BLaER1 (cell line): ENCODE measurements around the gene IFRD2.
A peak's percentile ranks its signal among the peaks of the same experiment; 100 is the strongest.

Experiments used
- H3K27ac ChIP-seq: shearing (Covaris generic); formaldehyde crosslinking; 2 replicates; pipeline ENCODE4 v1.8.1; 2022
- H3K27me3 ChIP-seq: shearing (Covaris generic); formaldehyde crosslinking; 2 replicates; pipeline ENCODE4 v1.8.1; 2022
- H3K36me3 ChIP-seq: shearing (Covaris generic); formaldehyde crosslinking; 2 replicates; pipeline ENCODE4 v1.8.1; 2022
- H3K4me1 ChIP-seq: shearing (Covaris generic); formaldehyde crosslinking; 2 replicates; pipeline ENCODE4 v1.8.1; 2022
- H3K4me2 ChIP-seq: shearing (Covaris generic); formaldehyde crosslinking; 2 replicates; pipeline ENCODE4 v1.8.1; 2022
- H3K4me3 ChIP-seq: shearing (Covaris generic); formaldehyde crosslinking; 2 replicates; pipeline ENCODE4 v1.8.1; 2022
- H3K9ac ChIP-seq: shearing (Covaris generic); formaldehyde crosslinking; 2 replicates; pipeline ENCODE4 v1.8.1; 2022
- H3K9me3 ChIP-seq: shearing (Covaris generic); formaldehyde crosslinking; 2 replicates; pipeline ENCODE4 v1.8.1; 2022
- H4K20me1 ChIP-seq: shearing (Covaris generic); formaldehyde crosslinking; 2 replicates; pipeline ENCODE4 v1.8.1; 2022
- Cebpa-rat ChIP-seq: shearing (Covaris generic); IDR thresholded peaks from 2 replicates; pipeline ENCODE4 v1.8.1; 2022

Gene IFRD2

GRCh38 chr3:50324351-50325112, 32.3 kb upstream of the IFRD2 start:
- peaks cover 57% of the 10 kb centered on the region for H3K4me1 ChIP-seq
- H3K27me3 ChIP-seq = no peaks in the 10 kb centered on the region
- no peak overlapping the region for H3K9ac ChIP-seq
- H4K20me1 ChIP-seq = peaks cover 26% of the 10 kb centered on the region
- no peaks in the 10 kb centered on the region for H3K9me3 ChIP-seq
- H3K4me3 ChIP-seq = no peak overlapping the region
- TF ChIP-seq Cebpa-rat = no peak
- no peak overlapping the region for H3K27ac ChIP-seq
- H3K4me2 ChIP-seq = no peak overlapping the region
- peaks cover 43% of the 10 kb centered on the region for H3K36me3 ChIP-seq

- TF ChIP-seq Cebpa-rat = no peak
- no peaks in the 10 kb centered on the region for H3K27me3 ChIP-seq
- H3K9ac ChIP-seq = no peak overlapping the region
- no peak overlapping the region for H3K4me3 ChIP-seq
- peaks cover 45% of the 10 kb centered on the region for H3K36me3 ChIP-seq
- peak overlapping the region; percentile 48 for H3K27ac ChIP-seq
- peaks cover 31% of the 10 kb centered on the region for H4K20me1 ChIP-seq
- H3K4me1 ChIP-seq = peaks cover 61% of the 10 kb centered on the region
- H3K4me2 ChIP-seq = peak overlapping the region; percentile 33
- no peaks in the 10 kb centered on the region for H3K9me3 ChIP-seq
Observed at GRCh38 chr3:50323614-50324199, 31.5 kb upstream of the IFRD2 start.

DNA sequence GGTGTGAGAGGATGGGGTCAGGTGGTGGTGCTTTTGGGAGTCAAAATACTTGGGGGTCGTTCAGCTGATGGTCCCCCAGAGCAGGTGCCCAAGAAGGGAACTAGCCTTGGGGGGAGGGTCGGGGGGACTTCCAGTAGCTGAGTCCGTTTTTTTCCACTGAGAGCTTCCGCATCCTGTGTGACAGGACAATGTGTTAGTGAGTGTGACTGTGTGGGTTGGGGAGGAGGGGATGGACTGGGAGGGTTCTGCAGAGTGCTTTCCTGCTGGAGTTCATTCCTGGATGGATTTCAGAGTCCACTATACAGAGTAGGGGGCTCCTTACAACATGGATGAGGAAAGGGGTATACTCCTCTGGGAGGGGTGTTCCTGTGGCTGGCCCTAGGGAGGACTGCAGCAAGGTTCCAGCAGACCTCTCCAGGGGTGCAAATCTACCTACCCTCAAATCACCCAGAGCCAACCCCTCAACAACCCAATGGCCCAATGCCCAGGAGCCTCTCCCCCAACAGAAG, 30.9 kb upstream of the IFRD2 start:
- Histone ChIP-seq H3K4me2 (peak overlapping the region; percentile 94), H3K27ac (peak overlapping the region; percentile 48), H3K36me3 (peaks cover 51% of the 10 kb centered on the region), H3K9me3 (no peaks in the 10 kb centered on the region), H3K9ac (no peak overlapping the region), H3K4me1 (peaks cover 62% of the 10 kb centered on the region), H3K27me3 (no peaks in the 10 kb centered on the region), H3K4me3 (no peak overlapping the region), H4K20me1 (peaks cover 36% of the 10 kb centered on the region)
- TF ChIP-seq Cebpa-rat = no peak

GRCh38 chr3:50322386-50323091, 30.3 kb upstream of the IFRD2 start, which contains the start of gene HYAL2:
Gene HYAL2 (minus strand): TSS chr3:50322745. CDS start chr3:50320489, 2,256 bp downstream.
- H3K27ac ChIP-seq = peak within 1 kb of the TSS; percentile 100
- H3K4me1 ChIP-seq = peaks cover 67% of the 10 kb centered on the region
- no peak for TF ChIP-seq Cebpa-rat
- H4K20me1 ChIP-seq = peaks cover 38% of the 10 kb centered on the region
- H3K4me3 ChIP-seq = peak within 1 kb of the TSS; percentile 78
- H3K27me3 ChIP-seq = no peaks in the 10 kb centered on the region
- H3K4me2 ChIP-seq = peak within 1 kb of the TSS; percentile 94
- H3K36me3 ChIP-seq = peaks cover 57% of the 10 kb centered on the region
- peak within 1 kb of the TSS; percentile 100 for H3K9ac ChIP-seq
- H3K9me3 ChIP-seq = no peaks in the 10 kb centered on the region

DNA sequence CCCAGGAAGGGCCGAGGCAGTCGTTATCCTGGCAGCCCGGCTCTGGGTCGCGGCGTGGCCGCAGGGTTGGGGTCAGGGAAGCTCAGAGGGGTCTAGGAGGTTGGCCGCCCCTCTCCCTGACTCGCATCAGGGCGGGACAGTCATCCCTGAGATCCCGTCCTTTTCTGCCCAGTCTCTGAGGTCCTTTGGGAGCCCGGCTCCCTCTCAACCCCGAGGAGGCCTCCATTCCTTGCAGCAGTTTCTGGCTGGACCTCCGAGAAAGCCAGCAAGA, 29.8 kb upstream of the IFRD2 start:
- peaks cover 62% of the 10 kb centered on the region for H3K36me3 ChIP-seq

GRCh38 chr3:50321336-50322114, 29.3 kb upstream of the IFRD2 start:
- H4K20me1 ChIP-seq = peaks cover 38% of the 10 kb centered on the region
- H3K27me3 ChIP-seq = no peaks in the 10 kb centered on the region
- H3K9ac ChIP-seq = peak overlapping the region; percentile 100
- peaks cover 64% of the 10 kb centered on the region for H3K36me3 ChIP-seq
- peak overlapping the region; percentile 100 for H3K27ac ChIP-seq
- H3K9me3 ChIP-seq = no peaks in the 10 kb centered on the region
- peak overlapping the region; percentile 78 for H3K4me3 ChIP-seq
- H3K4me1 ChIP-seq = peaks cover 67% of the 10 kb centered on the region
- peak overlapping the region; percentile 94 for H3K4me2 ChIP-seq
- no peak for TF ChIP-seq Cebpa-rat

More for the DNA sequence above, 29.8 kb upstream of the IFRD2 start:
- no peak for TF ChIP-seq Cebpa-rat
- Histone ChIP-seq H3K9me3 (no peaks in the 10 kb centered on the region), H3K27ac (peak overlapping the region; percentile 100), H3K4me2 (peak overlapping the region; percentile 94), H3K4me1 (peaks cover 67% of the 10 kb centered on the region), H3K27me3 (no peaks in the 10 kb centered on the region), H4K20me1 (peaks cover 38% of the 10 kb centered on the region), H3K9ac (peak overlapping the region; percentile 100), H3K4me3 (peak overlapping the region; percentile 78)

DNA sequence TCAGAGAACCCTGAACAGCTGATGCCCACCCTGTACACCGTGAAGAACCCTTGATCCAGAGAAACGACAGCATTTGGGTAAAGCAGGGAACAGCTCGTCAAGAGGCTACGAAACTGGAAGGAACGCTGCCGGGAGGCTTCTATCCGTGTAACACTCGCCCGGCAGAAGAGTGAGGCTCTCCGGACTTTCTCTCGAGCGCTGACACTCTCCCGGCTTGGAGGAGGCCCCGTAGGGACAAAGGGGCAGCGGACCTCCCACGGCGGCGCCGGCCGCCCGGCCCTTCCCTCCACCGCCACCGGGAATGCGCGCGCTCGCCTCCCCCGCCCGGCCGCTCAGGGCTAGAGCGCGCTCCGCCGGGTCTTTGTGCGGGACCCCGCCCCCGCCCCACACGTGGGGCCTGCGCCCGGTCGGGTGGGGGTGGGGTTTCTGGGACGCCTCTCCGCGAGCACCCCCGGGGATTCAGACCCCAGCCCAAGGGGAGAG, 28.7 kb upstream of the IFRD2 start:
- Histone ChIP-seq H4K20me1 (peaks cover 43% of the 10 kb centered on the region), H3K4me1 (peaks cover 67% of the 10 kb centered on the region), H3K4me3 (peak overlapping the region; percentile 78), H3K27ac (peak overlapping the region; percentile 100), H3K9me3 (no peaks in the 10 kb centered on the region), H3K36me3 (peaks cover 64% of the 10 kb centered on the region), H3K27me3 (no peaks in the 10 kb centered on the region), H3K9ac (peak overlapping the region; percentile 100), H3K4me2 (peak overlapping the region; percentile 94)
- TF ChIP-seq Cebpa-rat = no peak

DNA sequence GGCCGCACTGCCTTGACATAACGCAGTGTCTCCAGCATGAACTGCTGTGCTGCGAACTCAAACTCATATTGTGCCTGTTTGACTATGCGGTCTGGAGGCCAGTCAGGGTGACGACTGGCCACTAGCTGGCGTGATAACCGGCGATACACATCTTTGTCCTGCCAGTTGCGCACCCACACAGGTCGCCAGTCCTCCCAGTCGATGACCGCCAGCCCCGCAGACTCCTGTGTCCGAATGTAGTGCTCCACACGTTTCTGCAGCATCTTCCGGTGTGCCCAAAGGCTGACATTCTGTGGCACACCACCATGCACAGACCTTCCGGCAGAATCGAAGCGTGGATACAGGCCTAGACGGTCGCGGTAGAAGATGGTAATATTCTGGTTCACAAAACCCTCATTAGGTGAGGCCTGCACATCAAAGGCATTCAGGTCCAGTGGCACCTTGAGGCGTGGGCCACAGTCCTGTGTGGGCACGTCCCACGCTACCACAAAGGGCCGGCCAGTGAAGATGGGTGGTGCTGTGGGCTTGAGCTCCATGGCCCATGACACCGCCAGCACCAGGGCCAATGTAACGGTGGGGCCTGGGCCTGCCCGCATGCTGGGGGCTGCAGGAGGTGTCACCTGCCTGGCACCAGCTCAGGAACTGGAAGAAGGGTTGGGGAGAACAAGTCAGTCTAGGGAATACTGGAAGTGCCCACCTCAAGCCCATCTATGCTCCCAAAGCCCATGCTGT, 27.8 kb upstream of the IFRD2 start:
- H3K4me2 ChIP-seq = peak overlapping the region; percentile 94
- peaks cover 67% of the 10 kb centered on the region for H3K4me1 ChIP-seq
- peak overlapping the region; percentile 100 for H3K27ac ChIP-seq

More for the DNA sequence above, 27.8 kb upstream of the IFRD2 start:
- no peaks in the 10 kb centered on the region for H3K9me3 ChIP-seq
- TF ChIP-seq Cebpa-rat = no peak
- H3K27me3 ChIP-seq = no peaks in the 10 kb centered on the region
- peaks cover 64% of the 10 kb centered on the region for H3K36me3 ChIP-seq
- peak overlapping the region; percentile 100 for H3K9ac ChIP-seq
- H3K4me3 ChIP-seq = peak overlapping the region; percentile 78
- H4K20me1 ChIP-seq = peaks cover 43% of the 10 kb centered on the region
